ENCODE data around the gene WDR11. TPM values are rescaled to one million over a fixed set of nuclear protein-coding genes. Genes with fewer than 3 reads are reported as not detected.

The WDR11 gene
- total and polyA plus RNA-seq, 2 experiments from 2014 or later = 31.2 to 40.3 TPM

DNA sequence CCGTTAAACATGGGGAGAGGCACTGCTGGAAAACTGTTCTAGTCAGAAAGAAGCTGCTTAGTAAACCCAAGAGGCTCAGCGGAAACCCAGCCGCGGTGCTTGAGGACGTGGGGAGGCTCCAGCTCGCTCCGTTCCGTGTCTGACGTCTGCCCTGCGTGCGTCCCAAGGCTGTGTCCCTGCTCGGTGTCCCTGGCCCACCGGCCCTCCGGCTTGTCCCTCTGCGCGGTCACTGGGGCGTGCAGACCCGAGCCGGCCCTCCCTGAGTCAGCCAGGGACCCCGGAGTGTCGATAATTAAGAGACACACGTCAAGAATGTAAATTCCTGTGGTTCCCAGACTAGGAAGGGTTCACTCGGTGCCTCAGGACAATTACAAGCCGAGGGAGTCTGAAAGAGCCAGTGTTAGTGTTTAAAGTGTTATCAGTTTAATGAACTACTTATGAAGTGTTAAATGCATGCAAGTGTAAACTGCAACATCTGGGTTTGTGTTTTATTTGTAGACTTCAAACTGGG, 98.9 kb downstream of the WDR11 start:
- DNase-seq (ENCODE audit: low read depth in 1 of 2, low spot score in 1 of 2) = peak; percentile 39 to 45
- H3K36me3 ChIP-seq = no peaks in the 10 kb centered on the region
- no peak overlapping the region for H3K27ac ChIP-seq
- H3K27me3 ChIP-seq = peaks cover 14% of the 10 kb centered on the region
- H3K4me3 ChIP-seq = peak overlapping the region; percentile 42
- no peaks in the 10 kb centered on the region for H3K9me3 ChIP-seq (ENCODE audit: low read depth)
- no peaks in the 10 kb centered on the region for H3K4me1 ChIP-seq (ENCODE audit: low read depth)
- TF ChIP-seq CTCF (IDR thresholded peaks at IDR 0.05; ENCODE audit: low read depth, low read length) = no peak

GRCh38 chr10:120951288-120951687, 100.1 kb downstream of the WDR11 start:
- Histone ChIP-seq H3K9me3 (ENCODE audit: low read depth) (no peaks in the 10 kb centered on the region), H3K36me3 (no peaks in the 10 kb centered on the region), H3K27me3 (peaks cover 14% of the 10 kb centered on the region), H3K4me1 (ENCODE audit: low read depth) (no peaks in the 10 kb centered on the region), H3K4me3 (no peak overlapping the region), H3K27ac (no peak overlapping the region)
- no peak for DNase-seq (ENCODE audit: low read depth in 1 of 2, low spot score in 1 of 2)
- no peak for TF ChIP-seq CTCF (IDR thresholded peaks at IDR 0.05; ENCODE audit: low read depth, low read length)

GRCh38 chr10:120953897-120954296, 102.7 kb downstream of the WDR11 start:
- H3K27ac ChIP-seq = no peak overlapping the region
- no peaks in the 10 kb centered on the region for H3K4me1 ChIP-seq (ENCODE audit: low read depth)
- no peak overlapping the region for H3K4me3 ChIP-seq
- no peaks in the 10 kb centered on the region for H3K9me3 ChIP-seq (ENCODE audit: low read depth)
- DNase-seq (ENCODE audit: low read depth in 1 of 2, low spot score in 1 of 2) = no peak
- H3K27me3 ChIP-seq = peaks cover 14% of the 10 kb centered on the region
- H3K36me3 ChIP-seq = no peaks in the 10 kb centered on the region
- no peak for TF ChIP-seq CTCF (IDR thresholded peaks at IDR 0.05; ENCODE audit: low read depth, low read length)
